ENCODE measurements around the gene LCT. TPM values are rescaled to one million over a fixed set of nuclear protein-coding genes. Genes with fewer than 3 reads are reported as not detected.

Gene LCT
- total and polyA plus RNA-seq, 2 of the 13 experiments (the other 11 are each of a cell fraction or from before 2014, with no cell fraction given) = not detected

GRCh38 chr2:135840601-135841000, 3.6 kb upstream of the LCT start (continued):
- TF ChIP-seq AKNA (CRISPR knock-in tag; IDR thresholded peaks at IDR 0.05; ENCODE audit: borderline replicate concordance) (no peak), BCL6 (CRISPR knock-in tag; IDR thresholded peaks at IDR 0.05) (no peak), ZNF572 (CRISPR knock-in tag; IDR thresholded peaks at IDR 0.05) (no peak), ZKSCAN1 (IDR thresholded peaks at IDR 0.05; ENCODE audit: low read length) (no peak), DMTF1 (CRISPR knock-in tag; IDR thresholded peaks at IDR 0.05) (no peak), RBM22 (optimal IDR thresholded peaks at IDR 0.05; ENCODE audit: low read length) (no peak), ZNF234 (CRISPR knock-in tag; conservative IDR thresholded peaks at IDR 0.05) (no peak)

Data from HepG2 (cell line).